G401.6 (cell line): Measurements from ENCODE around the gene MSH2.
"Not testable (repeated sequence)": the region's sequence is repeated elsewhere in the genome, so short reads cannot be mapped to it uniquely, and the experiment has no call there.

ENCODE experiments used
- FAIRE-seq: peaks from 2 replicates; lab custom pipeline; 2012; peaks lifted over from hg19 to GRCh38; lab: Jason Lieb, UNC

MSH2 gene

DNA sequence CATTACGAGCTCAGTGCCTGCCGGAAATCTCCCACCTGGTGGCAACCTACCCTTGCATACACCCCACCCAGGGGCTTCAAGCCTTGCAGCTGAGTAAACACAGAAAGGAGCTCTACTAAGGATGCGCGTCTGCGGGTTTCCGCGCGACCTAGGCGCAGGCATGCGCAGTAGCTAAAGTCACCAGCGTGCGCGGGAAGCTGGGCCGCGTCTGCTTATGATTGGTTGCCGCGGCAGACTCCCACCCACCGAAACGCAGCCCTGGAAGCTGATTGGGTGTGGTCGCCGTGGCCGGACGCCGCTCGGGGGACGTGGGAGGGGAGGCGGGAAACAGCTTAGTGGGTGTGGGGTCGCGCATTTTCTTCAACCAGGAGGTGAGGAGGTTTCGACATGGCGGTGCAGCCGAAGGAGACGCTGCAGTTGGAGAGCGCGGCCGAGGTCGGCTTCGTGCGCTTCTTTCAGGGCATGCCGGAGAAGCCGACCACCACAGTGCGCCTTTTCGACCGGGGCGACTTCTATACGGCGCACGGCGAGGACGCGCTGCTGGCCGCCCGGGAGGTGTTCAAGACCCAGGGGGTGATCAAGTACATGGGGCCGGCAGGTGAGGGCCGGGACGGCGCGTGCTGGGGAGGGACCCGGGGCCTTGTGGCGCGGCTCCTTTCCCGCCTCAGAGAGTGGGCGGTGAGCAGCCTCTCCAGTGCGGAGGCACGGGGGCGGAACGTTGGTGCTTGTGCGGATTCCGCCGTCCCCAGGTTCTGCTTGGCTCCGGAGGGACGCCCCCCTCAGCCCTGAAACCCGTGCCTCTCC, at the start of gene MSH2:
Gene MSH2, plus strand, starts transcription at position 352 of the 804 bp plus-strand sequence. Its CDS starts 36 bp downstream, at position 388.
- peak; percentile 42 for FAIRE-seq

DNA sequence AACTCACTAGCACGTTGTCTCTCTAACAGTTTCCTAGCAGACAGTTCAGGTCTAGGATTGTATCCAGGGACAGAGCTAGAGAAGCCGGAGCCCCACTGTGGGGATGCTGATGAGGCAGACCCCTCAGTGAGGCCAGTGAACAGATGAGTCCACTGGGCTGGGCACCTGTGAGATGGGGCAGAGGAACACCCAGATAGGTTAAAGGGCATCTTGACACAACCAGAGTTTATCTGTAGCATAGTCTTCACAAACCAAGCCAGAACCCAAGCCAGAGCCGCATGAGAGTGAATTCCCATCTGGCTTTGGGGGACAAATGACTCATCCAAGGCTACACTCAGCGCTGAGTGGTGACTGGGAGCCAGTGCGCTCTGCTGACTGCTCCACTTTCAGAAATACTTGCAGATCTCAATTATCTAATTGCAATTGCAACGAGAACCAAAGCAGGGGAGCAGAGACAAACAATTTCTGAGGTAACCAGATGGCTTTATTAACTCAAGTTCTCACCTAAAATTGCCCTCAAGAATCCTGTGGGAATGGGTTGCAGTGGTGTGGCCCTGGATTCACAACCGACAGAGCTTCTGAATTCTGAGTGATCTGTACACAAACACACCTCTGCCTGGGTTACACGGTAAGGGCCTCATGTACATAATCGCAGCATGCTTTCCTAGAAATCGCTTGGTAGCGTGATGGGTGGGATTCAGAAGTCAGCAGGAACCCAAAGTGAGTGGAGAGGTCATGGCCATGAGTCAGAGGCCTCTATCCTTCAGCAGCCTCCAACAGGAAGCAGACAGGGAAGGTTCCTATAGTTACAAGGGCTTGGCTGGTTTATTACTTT, 48.7 kb upstream of the MSH2 start:
- FAIRE-seq: no peak

DNA sequence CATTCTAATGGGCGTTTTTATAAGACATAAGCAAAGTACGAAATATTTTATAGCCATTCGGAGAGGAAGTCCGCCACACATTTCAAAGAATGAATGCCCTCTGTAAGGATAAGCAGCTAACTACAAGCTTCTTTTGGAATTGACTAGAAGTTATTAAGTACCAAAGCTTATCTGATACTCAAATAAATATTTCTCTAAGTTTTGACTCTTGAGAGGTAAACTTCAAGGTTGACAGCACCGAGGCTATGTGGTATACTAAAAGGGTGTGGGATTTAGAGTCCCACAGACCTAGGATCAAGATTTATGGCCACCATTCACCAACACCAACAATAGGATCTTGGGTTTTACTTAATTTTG, 48.1 kb upstream of the MSH2 start:
- no peak for FAIRE-seq

DNA sequence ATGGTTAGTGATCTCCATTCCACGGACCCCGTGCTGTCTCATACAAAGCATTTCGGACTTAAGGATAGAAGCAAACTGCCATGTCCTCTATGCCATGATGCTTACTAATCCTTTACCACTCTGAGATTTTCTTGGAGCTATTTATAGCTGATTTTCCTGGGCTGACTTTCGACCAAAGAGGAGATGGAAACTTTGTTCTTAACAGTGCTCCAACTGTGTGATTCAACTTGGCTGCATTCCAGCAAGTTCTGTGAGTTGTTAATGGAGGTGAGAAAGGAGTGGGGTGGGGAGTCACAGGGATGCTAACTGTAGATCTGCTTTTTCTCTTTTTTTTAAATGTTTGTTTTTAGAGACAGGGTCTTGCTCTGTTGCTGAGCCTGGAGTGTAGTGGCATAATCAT, 45.5 kb upstream of the MSH2 start:
- FAIRE-seq: no peak

DNA sequence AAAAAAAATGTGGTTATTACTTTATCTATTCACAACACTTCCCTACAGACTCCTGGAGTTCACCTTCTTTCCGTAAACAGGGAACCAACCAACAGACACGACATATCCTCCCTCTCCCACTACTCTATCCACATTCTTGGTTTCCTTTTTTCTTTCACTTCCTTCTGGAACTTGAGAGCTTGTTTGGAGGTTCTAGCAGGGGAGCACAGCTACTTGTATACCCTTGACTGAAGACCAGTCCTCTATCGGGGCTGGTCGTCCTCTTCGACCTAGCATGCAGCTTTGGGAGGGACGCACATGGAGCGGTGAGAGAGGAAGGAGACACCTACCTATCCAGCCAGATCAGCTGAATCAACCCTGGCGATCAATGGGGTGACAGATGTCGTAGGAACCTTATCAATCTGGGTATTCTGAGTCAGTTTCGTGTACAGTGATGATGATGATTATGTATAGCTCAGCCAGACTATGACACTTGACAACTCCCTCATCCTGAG, 43.5 kb upstream of the MSH2 start:
- FAIRE-seq: no peak

DNA sequence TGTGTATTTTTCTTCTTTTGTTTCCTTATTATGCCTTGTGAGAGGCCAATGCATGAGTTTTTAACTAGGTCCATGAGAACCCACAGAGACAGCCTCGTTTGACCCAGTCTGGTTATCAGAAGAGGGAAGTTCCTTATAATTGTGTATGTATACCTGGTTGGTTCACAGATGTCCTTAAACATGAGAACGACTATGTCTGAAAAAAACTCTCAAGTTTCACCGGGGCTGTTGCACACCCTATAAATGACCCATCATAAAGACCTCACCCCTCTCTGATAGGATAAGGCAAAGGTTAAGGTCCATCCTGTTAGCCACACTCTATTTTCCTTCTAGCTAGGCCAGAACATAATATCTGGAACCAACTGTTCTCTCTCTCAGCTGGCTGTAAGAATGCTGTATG, 42.7 kb upstream of the MSH2 start:
- FAIRE-seq: no peak

DNA sequence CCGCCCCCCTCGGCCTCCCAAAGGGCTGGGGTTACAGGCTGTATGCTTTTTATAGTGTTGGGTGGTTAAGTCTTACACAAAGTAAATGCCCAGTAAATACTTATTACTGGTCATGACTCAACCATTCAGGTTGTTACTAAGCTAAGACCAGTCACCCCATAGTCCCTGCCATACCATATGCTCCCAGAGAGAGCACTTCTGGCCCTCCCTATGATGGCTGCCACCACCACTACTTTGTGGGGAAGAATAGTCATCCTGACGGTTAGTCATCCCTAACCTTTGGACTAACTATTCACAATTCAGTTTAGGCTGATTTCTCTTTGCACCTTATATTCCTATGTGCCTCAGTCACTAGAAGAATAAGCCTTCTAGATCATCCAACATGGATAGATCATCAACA, 42.0 kb upstream of the MSH2 start:
- no peak for FAIRE-seq

DNA sequence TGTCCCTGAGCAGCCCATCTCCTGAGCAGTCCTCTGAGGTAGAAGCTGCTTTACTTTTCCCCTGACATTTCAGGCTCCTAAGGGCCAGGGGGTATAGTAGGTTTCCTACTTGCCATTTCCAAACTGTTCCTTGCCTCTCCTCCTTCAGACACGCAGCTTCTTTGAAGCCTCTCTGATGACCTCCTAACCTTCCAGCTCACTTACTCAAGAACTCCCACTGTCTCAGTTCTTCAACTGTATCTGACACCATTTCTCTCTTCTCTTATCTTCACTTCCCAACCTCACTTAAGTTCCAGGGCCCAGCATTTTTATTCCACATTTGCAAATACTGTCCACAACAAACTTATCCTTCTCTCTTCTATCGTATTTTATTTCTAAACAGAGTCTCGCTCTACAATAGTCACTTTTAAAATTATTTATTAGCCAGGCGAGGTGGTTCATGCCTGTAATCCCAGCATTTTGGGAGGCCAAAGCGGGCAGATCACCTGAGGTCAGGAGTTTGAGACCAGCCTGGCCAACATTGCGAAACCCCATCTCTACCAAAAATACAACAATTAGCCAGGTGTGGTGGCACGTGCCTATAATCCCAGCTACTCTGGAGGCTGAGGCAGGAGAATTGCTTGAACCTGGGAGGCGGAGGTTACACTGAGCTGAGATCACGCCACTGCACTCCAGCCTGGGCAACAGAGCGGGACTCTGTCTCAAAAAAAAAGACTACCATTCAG, 41.3 kb upstream of the MSH2 start:
- FAIRE-seq: not testable (repeated sequence)

DNA sequence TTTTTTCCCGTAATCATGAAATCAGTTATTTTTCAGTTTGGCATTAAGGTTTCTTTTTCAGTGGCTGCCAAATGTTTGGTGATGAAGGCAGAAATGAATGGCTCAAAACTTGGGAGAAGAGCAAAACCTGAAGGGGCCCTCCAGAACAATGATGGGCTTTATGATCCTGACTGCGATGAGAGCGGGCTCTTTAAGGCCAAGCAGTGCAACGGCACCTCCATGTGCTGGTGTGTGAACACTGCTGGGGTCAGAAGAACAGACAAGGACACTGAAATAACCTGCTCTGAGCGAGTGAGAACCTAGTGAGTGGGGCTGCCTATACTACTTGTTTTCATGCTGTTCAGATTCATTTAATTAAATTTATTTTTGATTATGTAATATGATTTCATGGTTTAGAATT, 29.2 kb upstream of the MSH2 start:
- FAIRE-seq: no peak

DNA sequence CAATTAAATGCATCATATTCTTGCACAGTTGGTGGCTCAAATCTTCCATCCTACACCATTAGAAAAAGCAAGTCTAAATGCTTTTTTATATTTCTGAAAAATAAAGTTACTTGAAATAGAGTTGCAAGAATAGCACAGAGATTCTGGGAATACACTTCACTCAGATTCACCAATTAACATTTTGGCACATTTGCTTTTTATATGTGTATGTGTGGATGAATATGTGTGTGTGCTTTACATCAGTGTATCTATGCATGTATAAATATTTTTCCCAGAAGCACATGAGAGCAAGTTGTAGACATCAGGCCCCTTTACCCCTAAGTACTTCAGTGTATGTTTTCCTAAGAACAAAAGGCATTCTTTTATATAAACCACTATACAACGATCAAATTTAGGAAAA, 27.6 kb upstream of the MSH2 start:
- FAIRE-seq: no peak

DNA sequence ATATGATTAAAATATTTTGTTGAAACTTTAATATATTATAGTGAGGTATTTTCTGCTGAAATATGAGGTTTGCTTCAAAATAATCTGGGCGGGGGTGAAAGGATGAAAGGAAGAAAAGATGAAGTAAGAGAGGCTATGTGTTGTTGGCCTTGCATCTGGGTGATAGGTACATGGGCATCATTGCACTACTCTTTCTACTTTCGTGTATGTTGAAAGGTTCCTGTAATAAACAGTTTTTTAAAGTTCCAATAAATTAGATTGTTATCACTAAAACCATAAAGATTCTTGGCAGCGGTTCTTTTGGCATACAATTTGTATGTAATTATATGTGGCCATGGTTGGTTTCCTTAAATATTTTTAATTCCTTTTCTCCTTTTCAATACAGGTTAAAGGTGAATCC, 23.6 kb upstream of the MSH2 start:
- no peak for FAIRE-seq

DNA sequence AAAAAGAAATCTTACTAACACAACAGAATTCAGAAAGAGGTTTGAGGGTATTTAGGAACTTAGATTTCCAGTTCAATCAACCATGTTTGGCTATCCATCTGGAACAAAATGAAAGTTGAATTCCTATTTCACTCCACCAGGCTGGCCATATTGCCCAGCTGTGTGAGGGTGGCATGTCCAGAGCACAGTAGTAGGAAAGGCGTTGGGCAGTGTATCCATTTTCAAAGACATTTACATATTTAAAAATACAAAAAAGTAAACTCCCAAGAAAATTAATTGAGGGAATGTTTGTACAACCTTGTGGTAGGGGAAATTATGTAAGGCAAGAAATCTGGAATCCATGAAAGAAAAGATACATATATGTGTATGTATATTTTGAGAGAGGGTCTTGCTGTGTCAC, 21.5 kb upstream of the MSH2 start:
- FAIRE-seq: no peak

DNA sequence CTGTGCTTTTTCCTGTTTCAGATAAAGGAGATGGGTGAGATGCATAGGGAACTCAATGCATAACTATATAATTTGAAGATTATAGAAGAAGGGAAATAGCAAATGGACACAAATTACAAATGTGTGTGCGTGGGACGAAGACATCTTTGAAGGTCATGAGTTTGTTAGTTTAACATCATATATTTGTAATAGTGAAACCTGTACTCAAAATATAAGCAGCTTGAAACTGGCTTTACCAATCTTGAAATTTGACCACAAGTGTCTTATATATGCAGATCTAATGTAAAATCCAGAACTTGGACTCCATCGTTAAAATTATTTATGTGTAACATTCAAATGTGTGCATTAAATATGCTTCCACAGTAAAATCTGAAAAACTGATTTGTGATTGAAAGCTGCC, 16.4 kb upstream of the MSH2 start:
- FAIRE-seq: no peak

DNA sequence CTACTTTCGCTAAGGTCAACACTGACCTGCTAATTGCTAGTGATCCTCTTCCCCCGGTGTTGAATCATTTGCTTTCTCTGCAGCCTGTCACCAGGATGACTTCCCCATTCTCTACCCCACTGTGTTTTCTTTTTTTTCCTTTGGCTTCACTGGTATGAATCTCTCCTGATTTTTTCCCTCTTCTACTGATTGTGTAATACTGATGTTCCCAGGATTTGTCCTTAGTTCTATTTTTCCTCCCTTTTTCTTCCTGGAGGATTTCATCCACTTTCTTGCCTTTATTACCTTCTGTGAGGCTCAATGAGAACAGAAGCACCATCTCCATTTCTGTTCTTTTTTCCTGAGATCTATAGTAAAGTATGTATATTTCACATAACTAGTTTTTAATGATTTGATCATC, 14.1 kb upstream of the MSH2 start:
- no peak for FAIRE-seq

DNA sequence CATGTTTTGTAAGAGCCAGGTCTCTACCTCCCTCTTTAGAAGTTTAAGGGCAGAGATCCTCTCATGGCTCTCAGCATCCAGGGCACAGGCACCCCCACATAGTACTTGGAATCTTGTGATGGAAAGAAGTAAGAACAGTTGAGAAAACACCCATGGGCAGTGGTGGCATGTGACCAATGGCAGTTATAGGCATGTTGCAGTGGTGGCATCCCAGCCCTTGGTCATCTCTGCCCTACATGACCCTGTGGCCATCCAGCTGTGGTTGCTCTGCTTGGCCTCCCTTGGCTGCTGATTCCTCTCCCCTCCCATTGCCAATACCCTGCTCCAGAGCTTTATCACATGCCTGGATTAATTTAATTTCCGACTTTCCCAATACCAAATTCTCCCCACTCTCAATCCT, 13.3 kb upstream of the MSH2 start:
- no peak for FAIRE-seq

DNA sequence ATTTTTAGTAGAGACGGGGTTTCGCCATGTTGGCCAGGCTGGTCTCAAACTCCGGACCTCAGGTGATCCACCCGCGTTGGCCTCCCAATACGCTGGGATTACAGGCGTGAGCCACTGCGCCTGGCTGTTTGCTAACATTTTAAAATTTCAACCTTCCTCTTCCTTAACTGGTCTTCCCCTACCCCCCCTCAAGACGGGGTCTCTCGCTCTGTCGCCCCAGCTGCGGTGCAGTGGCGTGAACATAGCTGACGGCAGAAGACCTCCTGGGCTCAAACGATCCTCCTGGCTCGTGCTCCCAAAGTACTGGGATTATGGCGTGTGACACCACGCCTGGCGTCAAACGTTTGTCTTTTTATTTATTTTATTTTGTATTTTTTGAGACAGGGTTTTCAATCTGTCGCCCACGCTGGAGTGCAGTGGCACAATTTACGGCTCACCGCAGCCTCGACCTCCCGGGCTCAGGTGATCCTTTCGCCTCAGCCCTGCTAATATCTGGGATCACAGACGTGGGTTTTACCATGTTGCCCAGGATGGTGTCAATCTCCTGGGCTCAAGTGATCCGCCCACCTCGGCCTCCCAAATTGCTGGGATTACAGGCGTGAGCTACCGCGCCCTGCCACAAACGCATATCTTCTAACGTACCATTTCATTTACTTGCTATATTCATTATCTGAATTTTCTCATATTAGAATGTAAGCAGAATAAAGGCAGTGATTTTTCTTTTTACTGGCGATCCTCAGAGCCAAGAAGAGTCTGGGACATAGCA, 984 bp upstream of the MSH2 start:
- no peak for FAIRE-seq

DNA sequence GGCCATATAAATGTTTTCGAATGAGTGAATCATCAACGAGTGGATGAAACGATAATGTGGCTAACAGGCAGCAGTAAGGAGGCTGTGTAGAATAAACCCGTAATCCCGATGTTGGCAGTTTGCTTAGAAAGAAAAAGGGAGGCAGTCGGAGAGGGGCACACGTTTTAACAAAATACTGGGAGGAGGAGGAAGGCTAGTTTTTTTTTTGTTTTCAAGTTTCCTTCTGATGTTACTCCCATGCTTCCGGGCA, 476 bp upstream of the MSH2 start:
- no peak for FAIRE-seq

DNA sequence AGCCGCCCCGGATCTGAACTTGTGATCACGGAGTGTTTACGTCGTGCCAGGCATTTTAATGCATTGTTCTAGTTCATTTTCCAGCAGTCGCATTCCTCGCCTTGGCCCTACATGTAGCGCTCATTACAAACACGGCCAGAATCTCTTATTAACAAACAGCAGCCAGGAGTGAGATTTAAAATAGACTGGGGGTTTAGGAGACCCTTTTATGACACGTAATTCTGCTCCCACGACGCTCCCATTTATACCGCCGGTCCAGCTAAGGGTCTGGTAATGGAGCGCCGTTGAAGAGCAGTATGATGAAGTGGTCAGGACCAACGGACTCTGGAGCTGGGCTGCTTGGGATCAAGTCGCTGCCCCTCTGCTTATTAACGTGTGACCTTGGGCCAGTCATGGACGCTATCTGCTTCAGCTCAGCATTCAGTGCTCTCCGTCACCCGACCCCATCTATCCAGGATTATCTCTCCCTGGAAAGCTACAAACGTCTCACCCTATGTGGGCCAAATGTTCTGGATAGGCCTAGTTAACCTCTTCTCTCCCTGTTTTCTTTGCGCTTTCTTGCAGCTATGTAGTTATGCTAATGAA, 745 bp downstream of the MSH2 start:
- no peak for FAIRE-seq

DNA sequence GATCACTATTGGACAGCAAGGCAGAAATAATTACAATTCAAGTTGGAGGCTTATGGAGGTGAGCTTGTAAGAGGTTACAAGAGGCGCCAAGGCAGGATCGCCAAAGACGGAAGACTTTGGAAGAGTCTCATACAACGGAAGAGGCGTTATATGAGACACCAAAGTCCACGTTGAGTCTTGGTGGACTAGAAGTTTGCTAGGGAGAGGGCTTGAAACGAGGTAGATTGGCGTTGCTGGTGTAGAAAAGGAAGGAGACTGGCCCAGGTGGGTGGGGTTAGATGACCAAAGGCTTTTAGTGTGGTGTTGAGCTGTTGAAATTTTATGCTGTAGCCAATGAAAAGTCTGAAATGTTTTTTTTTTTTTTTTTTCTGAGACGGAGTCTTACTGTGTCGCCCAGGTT, 1.4 kb downstream of the MSH2 start:
- FAIRE-seq: no peak

DNA sequence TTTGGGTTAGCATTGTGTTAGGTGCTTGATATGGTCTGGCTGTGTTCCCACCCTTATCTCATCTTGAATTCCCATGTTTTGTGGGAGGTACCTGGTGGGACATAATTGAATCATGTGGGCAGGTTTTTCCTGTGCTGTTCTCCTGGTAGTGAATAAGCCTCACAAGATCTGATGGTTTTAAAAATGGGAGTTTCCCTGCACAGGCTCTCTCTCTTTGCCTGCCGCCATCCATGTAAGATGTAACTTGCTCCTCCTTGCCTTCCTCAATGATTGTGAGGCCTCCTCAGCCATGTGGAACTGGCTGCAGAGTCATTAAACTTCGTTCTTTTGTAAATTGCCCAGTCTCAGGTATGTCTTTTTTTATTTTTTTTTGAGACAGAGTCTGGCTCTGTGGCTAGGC, 2.8 kb downstream of the MSH2 start:
- FAIRE-seq: no peak

DNA sequence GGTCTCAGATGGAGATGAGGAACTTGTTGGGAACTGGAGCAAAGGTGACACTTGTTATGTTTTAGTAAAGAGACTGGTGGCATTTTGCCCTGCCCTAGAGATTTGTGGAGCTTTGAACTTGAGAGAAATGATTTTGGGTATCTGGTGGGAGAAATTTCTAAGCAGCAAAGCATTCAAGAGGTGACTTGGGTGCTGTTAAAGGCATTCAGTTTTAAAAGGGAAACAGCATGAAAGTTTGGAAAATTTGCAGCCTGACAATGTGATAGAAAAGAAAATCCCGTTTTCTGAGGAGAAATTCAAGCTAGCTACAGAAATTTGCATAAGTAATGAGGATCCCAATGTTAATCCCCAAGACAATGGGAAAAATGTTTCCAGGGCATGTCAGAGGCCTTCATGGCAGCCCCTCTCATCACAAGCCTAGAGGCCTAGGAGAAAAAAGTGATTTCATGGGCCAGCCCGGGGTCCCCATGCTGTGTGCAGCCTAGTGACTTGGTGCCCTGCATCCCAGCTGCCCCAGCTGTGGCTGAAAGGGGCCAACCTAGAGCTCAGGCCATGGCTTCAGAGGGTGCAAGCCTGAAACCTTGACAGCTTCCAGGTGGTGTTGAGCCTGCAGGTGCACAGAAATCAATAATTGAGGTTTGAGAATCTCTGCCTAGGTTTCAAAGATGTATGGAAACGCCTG, 3.8 kb downstream of the MSH2 start:
- FAIRE-seq: not testable (repeated sequence)

DNA sequence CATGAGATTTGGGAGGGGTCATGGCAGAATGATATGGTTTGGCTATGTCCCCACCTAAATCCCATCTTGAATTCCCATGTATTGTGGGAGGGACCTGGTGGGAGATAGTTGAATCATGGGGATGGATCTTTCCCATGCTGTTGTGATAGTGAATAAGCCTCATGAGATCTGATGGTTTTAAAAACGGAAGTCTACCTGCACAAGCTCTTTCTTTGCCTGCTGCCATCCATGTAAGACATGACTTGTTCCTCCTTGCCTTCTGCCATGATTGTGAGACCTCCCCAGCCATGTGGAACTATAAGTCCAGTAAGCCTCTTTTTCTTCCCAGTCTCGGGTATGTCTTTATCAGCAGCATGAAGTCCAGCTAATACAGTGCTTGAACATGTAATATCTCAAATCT, 5.0 kb downstream of the MSH2 start:
- not testable (repeated sequence) for FAIRE-seq
